ENCODE data around the gene PPP4R3A. TPM values are rescaled to one million over a fixed set of nuclear protein-coding genes. Genes with fewer than 3 reads are reported as not detected.
A peak's percentile ranks its signal among the peaks of the same experiment; 100 is the strongest.
"Not testable (repeated sequence)": the region's sequence is repeated elsewhere in the genome, so short reads cannot be mapped to it uniquely, and the experiment has no call there.

PPP4R3A gene
- total RNA-seq, 1 donor from 2014 or later: 83.2 TPM

GRCh38 chr14:91503000-91503504, 7.1 kb downstream of the PPP4R3A start:
- no peak for DNase-seq

GRCh38 chr14:91501951-91502930, 7.9 kb downstream of the PPP4R3A start:
- DNase-seq: no peak

- no peak for DNase-seq
These were observed 8.8 kb downstream of the PPP4R3A start for GRCh38 chr14:91501348-91501747.

GRCh38 chr14:91496790-91497189, 13.3 kb downstream of the PPP4R3A start:
- DNase-seq: no peak

GRCh38 chr14:91494392-91495065, 15.6 kb downstream of the PPP4R3A start:
- not testable (repeated sequence) for DNase-seq

- DNase-seq: no peak
These were observed 16.9 kb downstream of the PPP4R3A start for GRCh38 chr14:91493169-91493568.

- DNase-seq: no peak
These were observed 25.4 kb downstream of the PPP4R3A start for GRCh38 chr14:91484744-91485143.

GRCh38 chr14:91484186-91484585, 25.9 kb downstream of the PPP4R3A start:
- no peak for DNase-seq

- peak; percentile 26 for DNase-seq
These were observed 27.7 kb downstream of the PPP4R3A start for GRCh38 chr14:91482263-91483013.

GRCh38 chr14:91477388-91477787, 32.7 kb downstream of the PPP4R3A start:
- DNase-seq: no peak

GRCh38 chr14:91473046-91473445, 37.1 kb downstream of the PPP4R3A start:
- peak; percentile 9 for DNase-seq

GRCh38 chr14:91470216-91470615, 39.9 kb downstream of the PPP4R3A start:
- DNase-seq: no peak

- no peak for DNase-seq
These were observed 43.9 kb downstream of the PPP4R3A start for GRCh38 chr14:91466192-91466591.

- DNase-seq: no peak
These were observed 45.4 kb downstream of the PPP4R3A start for GRCh38 chr14:91464615-91465205.

- DNase-seq: no peak
These were observed 51.5 kb downstream of the PPP4R3A start for GRCh38 chr14:91458612-91459011.

- no peak for DNase-seq
These were observed 53.8 kb downstream of the PPP4R3A start for GRCh38 chr14:91456283-91456682.

- DNase-seq: no peak
These were observed 55.5 kb downstream of the PPP4R3A start for GRCh38 chr14:91454580-91454979.

- no peak for DNase-seq
These were observed 56.0 kb downstream of the PPP4R3A start for GRCh38 chr14:91454155-91454554.

GRCh38 chr14:91453744-91454143, 56.4 kb downstream of the PPP4R3A start:
- no peak for DNase-seq

GRCh38 chr14:91444335-91445020, 65.6 kb downstream of the PPP4R3A start:
- DNase-seq: no peak

- DNase-seq: no peak
These were observed 70.8 kb downstream of the PPP4R3A start for GRCh38 chr14:91439345-91439744.

GRCh38 chr14:91438845-91439244, 71.3 kb downstream of the PPP4R3A start:
- no peak for DNase-seq

Data from dermis blood vessel endothelial cell (primary cell).